HG03521 (cell line): ENCODE data around the gene MAN1C1.

Experiments used
- ATAC-seq: cut with Tn5 transposase; IDR thresholded peaks from one replicate; pipeline ENCODE4 v1.9.1; 2021; ENCODE audit warnings: mild to moderate bottlenecking, moderate library complexity; ENCODE audit not compliant: unreplicated experiment

MAN1C1 gene

DNA sequence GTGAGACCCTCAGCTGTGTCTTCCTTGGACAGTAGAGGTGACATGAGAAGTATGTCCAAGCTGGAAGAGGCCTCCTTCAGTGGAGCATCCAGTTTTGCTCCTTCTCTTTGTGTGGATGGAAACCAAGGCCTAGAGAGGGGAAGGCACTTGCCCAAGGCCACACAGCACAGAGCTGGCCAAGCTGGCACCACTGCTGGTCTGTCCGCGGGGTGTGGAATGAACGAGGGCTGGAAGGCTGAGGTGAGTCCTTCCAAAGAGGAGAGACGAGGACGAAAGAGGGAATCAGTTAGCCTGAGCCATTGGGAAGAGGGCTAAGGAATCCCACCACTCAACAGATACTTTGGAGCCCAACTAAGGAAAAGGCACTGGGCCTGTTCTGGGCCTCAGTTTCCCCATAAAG, 155.6 kb downstream of the MAN1C1 start:
- no peak for ATAC-seq

- no peak for ATAC-seq
These were observed 156.2 kb downstream of the MAN1C1 start for GRCh38 chr1:25772692-25773245.

GRCh38 chr1:25773441-25774125, 157.0 kb downstream of the MAN1C1 start:
- ATAC-seq, result no peak

DNA sequence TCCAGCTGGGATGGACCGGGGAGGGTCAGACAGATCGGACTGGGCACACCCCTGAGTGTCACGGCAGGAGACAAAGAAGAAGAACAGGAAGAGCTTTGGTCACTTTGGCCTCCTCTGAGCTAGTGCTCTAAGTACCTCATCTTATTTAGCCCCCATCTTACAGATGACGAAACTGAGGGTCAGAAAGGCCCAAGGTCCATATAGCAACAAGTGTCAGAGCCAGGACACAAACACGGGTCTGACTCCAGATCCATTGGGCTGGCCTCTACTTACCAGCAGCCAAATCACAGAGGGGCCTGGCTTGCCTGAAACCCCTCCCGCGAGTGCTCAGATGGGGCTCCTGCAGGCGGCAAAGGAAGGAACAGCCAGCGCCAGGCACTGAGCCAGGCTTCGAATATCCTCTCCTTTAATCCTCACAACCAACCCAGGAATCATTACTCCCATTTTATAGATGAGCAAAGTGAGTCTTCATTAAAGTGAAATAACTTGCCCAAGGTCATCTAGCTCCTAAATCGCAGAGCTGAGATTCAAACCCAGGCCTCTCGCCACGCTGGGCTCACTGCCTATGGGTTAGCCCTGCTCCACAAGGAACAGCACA, 157.7 kb downstream of the MAN1C1 start:
- ATAC-seq, result no peak

- no peak for ATAC-seq
These were observed 158.6 kb downstream of the MAN1C1 start for GRCh38 chr1:25774921-25775771.

DNA sequence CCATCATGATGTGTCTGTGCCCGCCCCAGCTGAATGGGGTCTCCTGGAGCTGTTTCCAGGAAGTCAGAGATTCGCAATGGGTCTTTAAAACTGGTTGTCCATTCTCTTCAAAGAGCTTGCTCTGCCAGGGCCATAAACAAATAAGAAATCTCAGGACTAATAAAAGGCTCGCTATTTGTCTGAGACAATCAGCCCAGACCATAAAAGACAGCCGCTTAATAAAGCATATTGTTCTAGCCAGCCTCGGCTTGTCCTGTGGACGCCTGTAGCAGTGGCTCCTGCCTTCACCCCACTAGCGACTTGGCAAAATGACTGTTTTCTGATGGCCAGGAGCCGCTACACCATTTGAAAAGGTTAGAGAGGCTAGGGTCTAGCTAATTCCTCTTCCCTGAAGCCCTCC, 162.8 kb downstream of the MAN1C1 start:
- no peak for ATAC-seq

GRCh38 chr1:25779894-25780293, 163.3 kb downstream of the MAN1C1 start:
- no peak for ATAC-seq

GRCh38 chr1:25780318-25781129, 163.9 kb downstream of the MAN1C1 start:
- no peak for ATAC-seq

- no peak for ATAC-seq
These were observed 164.5 kb downstream of the MAN1C1 start for GRCh38 chr1:25781130-25781433.

- no peak for ATAC-seq
These were observed 166.1 kb downstream of the MAN1C1 start for GRCh38 chr1:25782608-25783201.

DNA sequence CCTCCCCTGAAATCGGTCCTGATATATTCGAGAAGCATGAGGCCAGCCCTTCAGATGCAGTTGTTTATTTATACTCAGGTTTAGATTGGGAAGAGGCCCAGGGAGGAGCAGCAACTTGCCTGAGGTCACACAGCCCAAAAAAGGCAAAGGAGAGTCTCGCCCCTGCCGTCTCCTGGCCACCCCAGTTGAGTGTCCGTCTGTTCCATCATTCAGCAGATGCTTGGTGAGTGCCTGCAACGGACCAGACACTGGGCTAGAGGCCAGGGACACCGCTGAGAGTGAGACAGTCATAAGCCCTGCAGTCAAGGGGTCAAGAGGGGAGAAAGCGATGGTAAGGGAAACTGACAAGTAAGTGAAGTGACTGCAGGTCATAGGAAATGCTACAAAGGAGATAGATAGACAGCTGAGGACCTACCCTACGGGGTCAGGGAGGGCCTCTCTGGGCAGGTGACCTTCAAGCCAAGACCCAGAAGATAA, 168.0 kb downstream of the MAN1C1 start:
- no peak for ATAC-seq

GRCh38 chr1:25785333-25786067, 168.9 kb downstream of the MAN1C1 start:
- no peak for ATAC-seq

- no peak for ATAC-seq
These were observed 170.5 kb downstream of the MAN1C1 start for GRCh38 chr1:25786887-25787759.

DNA sequence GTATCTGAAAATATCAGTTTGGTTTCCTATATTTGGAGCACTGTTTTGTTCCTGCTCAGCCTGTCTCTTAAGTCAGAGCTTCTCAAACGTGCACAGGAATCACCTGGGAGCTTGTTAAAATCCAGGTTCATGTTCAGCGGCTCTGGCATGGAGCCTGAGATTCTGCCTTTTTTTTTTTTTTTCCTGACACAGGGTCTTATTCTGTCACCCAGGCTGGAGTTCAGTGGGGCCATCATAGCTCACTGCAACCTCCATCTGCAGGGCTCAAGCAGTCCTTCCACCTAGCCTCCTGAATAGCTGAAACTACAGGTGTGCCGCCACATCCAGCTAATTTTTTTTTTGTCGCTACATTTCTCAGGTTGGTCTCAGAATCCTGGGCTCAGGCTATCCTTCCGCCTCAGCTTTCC, 171.2 kb downstream of the MAN1C1 start:
- ATAC-seq, result no peak

- ATAC-seq, result no peak
These were observed 173.9 kb downstream of the MAN1C1 start for GRCh38 chr1:25790472-25790871.

GRCh38 chr1:25792115-25792514, 175.5 kb downstream of the MAN1C1 start:
- no peak for ATAC-seq

GRCh38 chr1:25793585-25794170, 177.1 kb downstream of the MAN1C1 start:
- ATAC-seq, result no peak

- ATAC-seq, result no peak
These were observed 177.7 kb downstream of the MAN1C1 start for GRCh38 chr1:25794325-25794724.
